Midbrain (tissue), 1 donor: ENCODE data around the gene PHOSPHO2.
"Not testable (repeated sequence)": the region's sequence is repeated elsewhere in the genome, so short reads cannot be mapped to it uniquely, and the experiment has no call there.

ENCODE experiments used
- DNase-seq: peaks from one replicate; lab custom pipeline; 2025; lab: John Stamatoyannopoulos, UW

PHOSPHO2 gene

GRCh38 chr2:169684135-169684565 lies 10.1 kb upstream of the PHOSPHO2 start:
- DNase-seq, result no peak

GRCh38 chr2:169684712-169685111 lies 9.6 kb upstream of the PHOSPHO2 start:
- DNase-seq, result not testable (repeated sequence)

- DNase-seq, result not testable (repeated sequence)
Observed at GRCh38 chr2:169686825-169687224, 7.4 kb upstream of the PHOSPHO2 start.

- DNase-seq, result not testable (repeated sequence)
Observed at GRCh38 chr2:169687943-169688342, 6.3 kb upstream of the PHOSPHO2 start.

GRCh38 chr2:169690958-169691357 lies 3.3 kb upstream of the PHOSPHO2 start:
- DNase-seq, result no peak

- DNase-seq, result no peak
Observed at GRCh38 chr2:169692718-169693117, 1.6 kb upstream of the PHOSPHO2 start.

- peak; percentile 24 for DNase-seq
Observed at GRCh38 chr2:169693360-169693759, 909 bp upstream of the PHOSPHO2 start.

- no peak for DNase-seq
Observed at GRCh38 chr2:169694894-169695260, 608 bp downstream of the PHOSPHO2 start.

GRCh38 chr2:169696381-169696780 lies 2.1 kb downstream of the PHOSPHO2 start:
- DNase-seq, result no peak

GRCh38 chr2:169699173-169699572 lies 4.9 kb downstream of the PHOSPHO2 start:
- not testable (repeated sequence) for DNase-seq

- no peak for DNase-seq
Observed at GRCh38 chr2:169702996-169703395, 8.7 kb downstream of the PHOSPHO2 start.

GRCh38 chr2:169704160-169704708 lies 10.0 kb downstream of the PHOSPHO2 start:
- peak; percentile 26 for DNase-seq

- DNase-seq, result no peak
Observed at GRCh38 chr2:169705927-169706326, 11.7 kb downstream of the PHOSPHO2 start.

GRCh38 chr2:169707626-169708025 lies 13.4 kb downstream of the PHOSPHO2 start:
- DNase-seq, result no peak

- DNase-seq, result no peak
Observed at GRCh38 chr2:169709331-169709730, 15.1 kb downstream of the PHOSPHO2 start.

- DNase-seq, result no peak
Observed at GRCh38 chr2:169709981-169710380, 15.7 kb downstream of the PHOSPHO2 start.

GRCh38 chr2:169711751-169712509 lies 17.7 kb downstream of the PHOSPHO2 start:
- no peak for DNase-seq

GRCh38 chr2:169712791-169713227 lies 18.5 kb downstream of the PHOSPHO2 start:
- no peak for DNase-seq

GRCh38 chr2:169713331-169713730 lies 19.1 kb downstream of the PHOSPHO2 start:
- no peak for DNase-seq

GRCh38 chr2:169714699-169715098 lies 20.4 kb downstream of the PHOSPHO2 start:
- DNase-seq, result peak; percentile 69

GRCh38 chr2:169715379-169716237 lies 21.3 kb downstream of the PHOSPHO2 start:
- no peak for DNase-seq

GRCh38 chr2:169716238-169716886 lies 22.1 kb downstream of the PHOSPHO2 start:
- DNase-seq, result no peak
